Ovary (tissue), 3 donors: ENCODE data around the gene CACNA1A.

Experiments
- CTCF ChIP-seq, 3 donors: fragments of 450-650 bp in 2 of 3; fragments of 200-600 bp in 1 of 3; IDR thresholded peaks; one replicate each; pipeline versions ENCODE4 v1.5.1 to v1.8.0; 2016 to 2022; ENCODE audit warnings: antibody characterized with exemption in 3 of 3, mild to moderate bottlenecking in 1 of 3
- POLR2A ChIP-seq: fragments of 450-650 bp; IDR thresholded peaks from one replicate; pipeline ENCODE4 v1.6.1; 2017; ENCODE audit warnings: antibody characterized with exemption, mild to moderate bottlenecking, moderate library complexity
- donor health status: DM: no; HTN: no; CAD: no.

DNA sequence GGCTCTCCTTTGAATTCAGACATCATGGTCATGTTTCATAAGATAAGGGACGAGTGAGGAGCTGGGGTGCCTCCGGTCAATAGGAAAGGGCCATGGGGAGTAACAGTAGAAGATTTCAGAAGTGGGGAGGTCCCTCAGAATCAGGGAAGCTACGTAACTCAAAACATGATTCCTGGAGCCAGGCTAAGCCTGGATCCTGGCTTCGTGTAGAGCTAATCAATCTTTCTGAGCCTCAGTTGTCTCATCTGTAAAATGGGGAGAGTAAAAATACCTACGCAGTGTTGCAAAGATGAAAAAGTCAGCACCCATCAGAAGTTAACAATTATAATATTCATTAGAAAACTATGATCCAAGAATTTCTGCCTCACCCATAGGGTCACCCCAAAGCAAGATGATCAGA lies 106.5 kb downstream of the CACNA1A start:
- TF ChIP-seq CTCF (IDR thresholded peaks at IDR 0.05) (no peak), POLR2A (no peak)
